Stimulated activated CD4-positive, alpha-beta T cell treated with anti-CD3 and anti-CD28 coated beads, Interleukin-1b, Interleukin-23, amount 100 ng/mL, for 4 hours (primary cell): ENCODE data around the gene LSS.

ENCODE experiments used
- DNase-seq, 2 donors: peaks; one replicate each; pipeline ENCODE4 v3.0.0-alpha.2; 2020; ENCODE audit warnings: low read depth in 2 of 2

Gene LSS

GRCh38 chr21:46218906-46219590 lies 9.5 kb downstream of the LSS start:
- DNase-seq, result no peak

GRCh38 chr21:46217511-46218196 lies 10.9 kb downstream of the LSS start:
- DNase-seq, result no peak

- no peak for DNase-seq
Observed at GRCh38 chr21:46216132-46216747, 12.3 kb downstream of the LSS start.

GRCh38 chr21:46215436-46216131 lies 13.0 kb downstream of the LSS start:
- no peak for DNase-seq

GRCh38 chr21:46214478-46215340 lies 13.9 kb downstream of the LSS start:
- no peak for DNase-seq

- DNase-seq, result no peak
Observed at GRCh38 chr21:46213620-46214286, 14.8 kb downstream of the LSS start.

GRCh38 chr21:46212721-46213484 lies 15.7 kb downstream of the LSS start:
- DNase-seq, result no peak

GRCh38 chr21:46211786-46212720 lies 16.5 kb downstream of the LSS start:
- no peak for DNase-seq

- no peak for DNase-seq
Observed at GRCh38 chr21:46211376-46211775, 17.2 kb downstream of the LSS start.

- no peak for DNase-seq
Observed at GRCh38 chr21:46210378-46211136, 18.0 kb downstream of the LSS start.

- DNase-seq, result no peak
Observed at GRCh38 chr21:46208761-46209721, 19.5 kb downstream of the LSS start.

GRCh38 chr21:46207920-46208591 lies 20.5 kb downstream of the LSS start:
- DNase-seq, result no peak

GRCh38 chr21:46207006-46207919 lies 21.3 kb downstream of the LSS start:
- DNase-seq, result no peak

- DNase-seq, result no peak
Observed at GRCh38 chr21:46206163-46207005, 22.2 kb downstream of the LSS start.

GRCh38 chr21:46205766-46206162 lies 22.8 kb downstream of the LSS start:
- DNase-seq, result no peak
